HepG2 (cell line): Measurements from ENCODE around the gene SMURF1. TPM values are rescaled to one million over a fixed set of nuclear protein-coding genes. Genes with fewer than 3 reads are reported as not detected.

Experiments used
- AHR ChIP-seq: IDR thresholded peaks from 2 replicates; pipeline ENCODE4 v1.6.1; 2018; ENCODE audit warnings: missing genetic modification reagents, missing compliant biosample characterization
- ARID5B ChIP-seq: IDR thresholded peaks from 2 replicates; pipeline ENCODE4 v1.4.0; 2020; ENCODE audit warnings: mild to moderate bottlenecking, missing genetic modification reagents
- ASH2L ChIP-seq: fragments of 300-600, 200-600 bp; sonication (generic); IDR thresholded peaks from 2 replicates; pipeline ENCODE4 v1.7.0; 2017; ENCODE audit warnings: low read depth, mild to moderate bottlenecking, moderate library complexity, mixed read lengths, low read length; ENCODE audit not compliant: insufficient read length
- ATF5 ChIP-seq: sonication (generic); formaldehyde crosslinking; IDR thresholded peaks from 2 replicates; pipeline ENCODE4 v1.4.0; 2020; ENCODE audit warnings: mild to moderate bottlenecking, low read depth, missing genetic modification reagents
- CC2D1A ChIP-seq: sonication (generic); formaldehyde crosslinking; IDR thresholded peaks from 2 replicates; pipeline ENCODE4 v1.8.1; 2023; ENCODE audit warnings: mild to moderate bottlenecking, missing genetic modification reagents
- CSRNP1 ChIP-seq: sonication (generic); formaldehyde crosslinking; IDR thresholded peaks from 2 replicates; pipeline ENCODE4 v1.8.1; 2023; ENCODE audit warnings: mild to moderate bottlenecking, missing genetic modification reagents
- EEA1 ChIP-seq: sonication (generic); formaldehyde crosslinking; IDR thresholded peaks from 2 replicates; pipeline ENCODE4 v1.5.1; 2020; ENCODE audit warnings: mild to moderate bottlenecking, missing genetic modification reagents, borderline replicate concordance
- FOXO4 ChIP-seq: sonication (generic); formaldehyde crosslinking; conservative IDR thresholded peaks from 2 replicates; pipeline ENCODE4 v1.8.1; 2023; ENCODE audit warnings: missing genetic modification reagents
- HMG20B ChIP-seq: conservative IDR thresholded peaks from 2 replicates; pipeline ENCODE4 v1.6.1; 2016; ENCODE audit warnings: missing genetic modification reagents, missing compliant biosample characterization
- HOXA9 ChIP-seq: sonication (generic); formaldehyde crosslinking; IDR thresholded peaks from 2 replicates; pipeline ENCODE4 v1.8.1; 2022; ENCODE audit warnings: missing genetic modification reagents, mild to moderate bottlenecking, moderate library complexity, borderline replicate concordance
- KDM2A ChIP-seq: sonication (generic); formaldehyde crosslinking; IDR thresholded peaks from 2 replicates; pipeline ENCODE4 v1.4.0; 2020; ENCODE audit warnings: low read depth, missing genetic modification reagents, borderline replicate concordance
- KMT2B ChIP-seq: IDR thresholded peaks from 2 replicates; pipeline ENCODE4 v1.6.1; 2016; ENCODE audit warnings: missing genetic modification reagents, missing compliant biosample characterization
- MATR3 ChIP-seq: sonication (generic); formaldehyde crosslinking; IDR thresholded peaks from 2 replicates; pipeline ENCODE4 v1.4.0; 2020; ENCODE audit warnings: missing genetic modification reagents
- MED8 ChIP-seq: sonication (generic); formaldehyde crosslinking; IDR thresholded peaks from 2 replicates; pipeline ENCODE4 v1.8.1; 2023; ENCODE audit warnings: mild to moderate bottlenecking, missing genetic modification reagents; ENCODE audit not compliant: insufficient replicate concordance
- MXD3 ChIP-seq: IDR thresholded peaks from 2 replicates; pipeline ENCODE4 v1.6.1; 2016; ENCODE audit warnings: mild to moderate bottlenecking, missing biosample characterization, missing genetic modification reagents
- MZF1 ChIP-seq: sonication (generic); formaldehyde crosslinking; IDR thresholded peaks from 2 replicates; pipeline ENCODE4 v1.8.1; 2023; ENCODE audit warnings: mild to moderate bottlenecking, missing genetic modification reagents, borderline replicate concordance
- RAD21 ChIP-seq: fragments of 450-650 bp; formaldehyde crosslinking; IDR thresholded peaks from 2 replicates; pipeline ENCODE4 v1.5.0; 2020; ENCODE audit warnings: mild to moderate bottlenecking
- THAP11 ChIP-seq: IDR thresholded peaks from 2 replicates; pipeline ENCODE4 v1.6.1; 2016; ENCODE audit warnings: missing biosample characterization, missing genetic modification reagents
- TP53 ChIP-seq: sonication (generic); formaldehyde crosslinking; conservative IDR thresholded peaks from 2 replicates; pipeline ENCODE4 v1.4.0; 2020; ENCODE audit warnings: missing genetic modification reagents
- ZNF350 ChIP-seq: sonication (generic); formaldehyde crosslinking; IDR thresholded peaks from 2 replicates; pipeline ENCODE4 v1.4.0; 2020; ENCODE audit warnings: mild to moderate bottlenecking, low read depth, missing genetic modification reagents, borderline replicate concordance
- ZNF644 ChIP-seq: IDR thresholded peaks from 2 replicates; pipeline ENCODE4 v1.6.1; 2016; ENCODE audit warnings: low read depth
- polyA plus RNA-seq, 8 experiments: library from polyadenylated mRNA; depleted of rRNA in 3 of 8; stranded (reverse) in 7 of 8; unstranded in 1 of 8; fragments of >200 nt; fragmentation: Illumina TruSeq in 4 of 8; extraction: Trizol in 4 of 8; gene quantifications; 2 replicates each; pipeline versions ENCODE4 v1.2.1 to v1.2.3, GENCODE V29; 2011 to 2016; ENCODE audit warnings: low read depth in 4 of 8, missing spikeins in 1 of 8, mixed read lengths in 1 of 8; ENCODE audit not compliant: insufficient read depth in 1 of 8
- total RNA-seq, 5 experiments: library from RNA; depleted of rRNA; stranded (reverse); fragments of >200 nt; fragmentation: Illumina TruSeq; extraction: Trizol; gene quantifications; 2 replicates each; pipeline ENCODE4 v1.2.3, GENCODE V29; 2016; ENCODE audit warnings: low read depth in 1 of 5

Gene SMURF1
- total and polyA plus RNA-seq, 2 of the 13 experiments (the other 11 are each of a cell fraction or from before 2014, with no cell fraction given) = 8.3 to 11.1 TPM

GRCh38 chr7:99143853-99144672 lies at the start of gene SMURF1 (continued):
- TF ChIP-seq ARID5B (CRISPR knock-in tag) = peak; percentile 5; the same call in 1 of the 2 replicates
- no peak for TF ChIP-seq TP53 (CRISPR knock-in tag)
- 0 out of 2 replicates have a peak, but pooled peaks have one; percentile 41 for TF ChIP-seq THAP11 (CRISPR knock-in tag)
- TF ChIP-seq HOXA9 (CRISPR knock-in tag) = 0 out of 2 replicates have a peak, but pooled peaks have one; percentile 36
- peak; percentile 41; the same call in 1 of the 2 replicates for TF ChIP-seq KDM2A (CRISPR knock-in tag)
- TF ChIP-seq MED8 (CRISPR knock-in tag) = peak; percentile 44
- TF ChIP-seq ASH2L = peak; percentile 41
- TF ChIP-seq ZNF644 (CRISPR knock-in tag) = no peak
- no peak for TF ChIP-seq MXD3
- TF ChIP-seq CC2D1A (CRISPR knock-in tag) = no peak
- TF ChIP-seq EEA1 (CRISPR knock-in tag) = 0 out of 2 replicates have a peak, but pooled peaks have one; percentile 47
- TF ChIP-seq ZNF350 (CRISPR knock-in tag) = 0 out of 2 replicates have a peak, but pooled peaks have one; percentile 22
- no peak for TF ChIP-seq MZF1 (CRISPR knock-in tag)
- peak; percentile 57; the same call in 1 of the 2 replicates for TF ChIP-seq KMT2B (CRISPR knock-in tag)
- no peak for TF ChIP-seq CSRNP1
- TF ChIP-seq ATF5 = no peak
- TF ChIP-seq MATR3 = no peak
- TF ChIP-seq AHR (CRISPR knock-in tag) = no peak
- TF ChIP-seq FOXO4 = no peak
- TF ChIP-seq RAD21 (CRISPR knock-in tag) = peak; percentile 32; the same call in 1 of the 2 replicates
- 0 out of 2 replicates have a peak, but pooled peaks have one; percentile 4 for TF ChIP-seq HMG20B (CRISPR knock-in tag)
